ENCODE measurements around the gene FOXO3. TPM values are rescaled to one million over a fixed set of nuclear protein-coding genes. Genes with fewer than 3 reads are reported as not detected.

The FOXO3 gene
- total and polyA plus RNA-seq, 11 donors: 11.6 to 87.9 (median 38.7) TPM

DNA sequence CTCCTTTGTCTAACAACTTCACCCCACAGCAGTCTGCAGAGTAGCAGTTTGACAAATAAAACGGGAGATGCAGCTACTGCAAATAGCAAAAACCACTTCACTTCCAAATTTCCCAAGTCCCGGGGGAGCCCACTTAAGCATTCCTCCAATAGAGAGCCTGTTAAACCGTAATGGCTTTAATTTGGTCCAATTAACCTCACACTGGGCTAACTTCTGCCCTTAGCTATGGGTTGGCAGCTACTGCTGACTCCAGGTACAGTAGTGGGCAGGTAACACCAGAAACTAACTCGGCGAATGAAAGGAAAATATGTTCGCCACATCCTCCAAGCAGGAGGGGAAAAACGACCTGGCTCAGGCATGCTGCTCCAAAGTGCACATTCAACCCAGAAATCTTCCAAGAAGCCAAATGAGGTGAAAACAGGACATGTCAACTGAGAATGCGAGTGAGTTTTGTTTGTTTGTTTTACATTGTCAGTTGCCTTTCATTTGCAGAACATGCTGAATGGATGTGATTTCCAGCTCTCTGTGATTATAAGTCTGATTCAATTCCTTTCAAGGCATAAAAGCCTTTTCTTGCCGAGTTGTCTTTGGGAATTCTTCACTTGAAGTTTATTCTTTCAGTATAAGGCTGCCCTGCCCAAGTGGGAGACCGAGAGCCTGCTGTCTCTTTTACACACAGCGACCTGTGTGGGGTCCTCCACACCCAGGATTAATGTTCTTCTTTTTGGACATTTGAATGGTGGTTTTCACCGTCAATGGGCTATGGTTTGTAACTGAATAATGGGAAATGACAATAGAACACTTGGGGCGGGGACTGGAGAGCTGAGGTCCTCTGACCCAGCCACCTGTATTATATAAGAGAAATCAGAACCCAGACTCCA is 170.2 kb downstream of the FOXO3 start:
- Histone ChIP-seq H3K4me1 (peaks cover 0 to 10% (median 0%) of the 10 kb centered on the region in 12 donors), H3K27me3 (no peaks in the 10 kb centered on the region), H3K9me3 (no peaks in the 10 kb centered on the region), H3K4me3 (peak overlapping the region in 3 of 12 donors; percentile 19 to 25 (median 22)), H3K27ac (no peak overlapping the region), H3K36me3 (no peaks in the 10 kb centered on the region)
- WGBS, 4 donors: 65 to 70% (median 67%) methylated on average over 13 of the region's 13 CpGs
- DNase-seq (no peak), ATAC-seq (no peak)
- intact Hi-C loops (cut with DNase I): no loop called here
- TF ChIP-seq CTCF (IDR thresholded peaks at IDR 0.05) (no peak), POLR2A (IDR thresholded peaks at IDR 0.05) (no peak)

DNA sequence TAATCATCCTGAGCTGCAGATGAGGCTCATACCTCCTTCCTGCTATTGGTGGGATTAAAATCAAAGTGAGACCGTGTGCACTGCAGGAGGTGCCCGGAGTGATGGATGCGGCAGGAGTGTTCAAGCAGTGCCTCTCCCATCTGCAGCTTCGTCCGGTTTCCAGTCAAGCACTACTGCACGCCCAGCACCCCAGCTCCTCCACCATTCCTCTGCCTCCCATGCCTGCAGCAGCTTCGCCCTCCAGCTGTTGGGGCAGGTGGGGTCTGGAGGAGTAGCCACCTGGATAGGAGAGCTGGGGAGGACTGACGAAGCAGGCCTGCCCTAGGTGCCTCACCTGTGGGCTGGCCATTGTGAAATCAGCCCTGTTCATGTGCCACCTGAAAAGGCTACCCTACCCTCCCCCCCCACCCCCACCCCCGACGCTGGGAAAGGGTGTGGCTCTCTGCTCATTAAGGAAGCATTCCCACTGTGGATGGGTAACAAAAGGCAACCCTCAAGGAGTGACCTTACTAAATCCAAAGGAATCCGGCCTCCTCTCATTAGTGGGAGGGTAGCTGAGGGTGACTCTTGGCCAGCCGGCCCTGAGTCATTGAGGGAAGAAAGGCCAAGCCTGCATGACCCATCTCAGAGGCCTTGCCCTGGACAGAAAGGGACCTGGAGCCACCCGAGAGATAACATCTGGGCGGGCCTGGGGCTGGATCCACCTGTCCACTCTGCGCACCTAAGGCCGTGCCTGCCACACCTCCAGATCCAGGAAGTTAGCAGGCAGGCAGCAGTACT is 171.6 kb downstream of the FOXO3 start:
- intact Hi-C loops (cut with DNase I): no loop called here
- Histone ChIP-seq H3K4me1 (peaks cover 0 to 18% (median 2%) of the 10 kb centered on the region in 12 donors), H3K9me3 (no peaks in the 10 kb centered on the region), H3K27me3 (no peaks in the 10 kb centered on the region), H3K4me3 (no peak overlapping the region), H3K36me3 (no peaks in the 10 kb centered on the region), H3K27ac (no peak overlapping the region)
- ATAC-seq (peak in 1 of 4 donors; percentile 37), DNase-seq (no peak)
- TF ChIP-seq CTCF (IDR thresholded peaks at IDR 0.05) (no peak), POLR2A (IDR thresholded peaks at IDR 0.05) (no peak)
- 87 to 97% (median 88%) methylated on average over 14 to 16 of the region's 16 CpGs for WGBS, 4 donors

- 95 to 100% (median 100%) methylated on average over 1 of the region's 1 CpG; no CpG with 5 or more reads in 1 of the 4 donors for WGBS, 4 donors
Measured at GRCh38 chr6:108733051-108733450, 172.3 kb downstream of the FOXO3 start.

More at GRCh38 chr6:108733051-108733450, 172.3 kb downstream of the FOXO3 start:
- no peak for TF ChIP-seq CTCF (IDR thresholded peaks at IDR 0.05)
- TF ChIP-seq POLR2A (IDR thresholded peaks at IDR 0.05): no peak
- Histone ChIP-seq H3K36me3 (no peaks in the 10 kb centered on the region), H3K4me1 (peaks cover 0 to 19% (median 2%) of the 10 kb centered on the region in 12 donors), H3K9me3 (no peaks in the 10 kb centered on the region), H3K27ac (no peak overlapping the region), H3K27me3 (no peaks in the 10 kb centered on the region), H3K4me3 (no peak overlapping the region)
- ATAC-seq (no peak), DNase-seq (no peak)
- intact Hi-C loops (cut with DNase I): no loop called here

Data from heart left ventricle (tissue), 16 donors.